ENCODE results near the gene CRY2.

Gene CRY2

GRCh38 chr11:45847911-45848316, 639 bp downstream of the CRY2 start:
- DNase-seq (ENCODE audit: low read depth in 2 of 2) = peak; percentile 16 to 26

GRCh38 chr11:45848654-45849081, 1.4 kb downstream of the CRY2 start:
- DNase-seq (ENCODE audit: low read depth in 2 of 2) = no peak

GRCh38 chr11:45850446-45850845, 3.2 kb downstream of the CRY2 start:
- no peak for DNase-seq (ENCODE audit: low read depth in 2 of 2)

DNA sequence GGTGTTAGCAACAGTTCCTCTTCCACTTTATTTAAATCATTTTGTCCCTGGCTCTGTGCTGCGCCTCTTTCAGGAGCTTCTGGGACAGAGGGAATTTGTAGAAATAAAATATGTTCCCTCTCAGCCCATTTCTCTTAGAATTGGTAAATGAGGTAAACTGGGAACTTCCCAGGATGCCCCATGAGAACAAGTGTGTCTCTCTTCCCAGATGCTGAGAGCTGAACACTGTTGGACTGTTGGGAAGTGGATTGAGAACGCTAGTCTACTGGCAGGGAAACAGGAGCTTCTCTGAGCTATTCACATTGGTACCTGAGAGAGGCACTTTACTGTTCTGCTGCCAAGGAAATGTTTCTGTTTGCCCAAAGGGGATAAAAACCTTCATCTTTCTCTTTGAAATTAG, 4.0 kb downstream of the CRY2 start:
- no peak for DNase-seq (ENCODE audit: low read depth in 2 of 2)

DNA sequence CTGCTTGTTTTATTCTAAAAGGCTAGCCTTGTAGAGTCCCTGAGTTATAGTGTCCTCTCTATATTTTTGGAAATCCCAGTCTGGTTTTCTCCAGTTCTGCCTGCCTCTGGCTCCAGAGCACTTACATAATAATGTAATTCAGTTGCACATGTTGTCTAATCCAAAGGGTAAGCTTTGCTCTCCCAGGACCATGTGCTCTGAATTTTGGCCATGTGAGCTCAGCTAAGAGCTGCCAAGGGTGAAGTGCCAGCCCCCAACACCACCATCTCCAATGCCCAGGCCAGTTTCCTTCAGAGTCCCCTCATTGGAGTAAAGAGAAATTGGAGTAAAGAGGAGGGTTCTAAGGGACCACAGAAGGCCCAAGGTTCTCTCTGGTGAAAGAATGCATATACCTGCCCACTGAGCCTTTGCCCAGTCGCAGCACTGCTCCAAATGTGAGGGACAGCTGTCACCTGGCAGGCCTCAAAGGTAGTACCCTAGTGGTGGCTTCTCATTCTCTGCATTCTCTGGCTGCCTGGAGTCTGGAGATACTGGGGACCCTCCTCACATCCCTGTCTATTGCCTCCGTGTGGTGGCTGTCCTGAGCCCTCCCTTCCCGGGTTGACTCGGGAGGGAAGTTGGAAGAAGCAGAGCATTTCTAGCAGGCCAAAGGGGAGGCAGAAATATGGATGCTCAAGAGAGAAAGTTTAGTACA, 4.9 kb downstream of the CRY2 start:
- DNase-seq (ENCODE audit: low read depth in 2 of 2) = no peak

DNA sequence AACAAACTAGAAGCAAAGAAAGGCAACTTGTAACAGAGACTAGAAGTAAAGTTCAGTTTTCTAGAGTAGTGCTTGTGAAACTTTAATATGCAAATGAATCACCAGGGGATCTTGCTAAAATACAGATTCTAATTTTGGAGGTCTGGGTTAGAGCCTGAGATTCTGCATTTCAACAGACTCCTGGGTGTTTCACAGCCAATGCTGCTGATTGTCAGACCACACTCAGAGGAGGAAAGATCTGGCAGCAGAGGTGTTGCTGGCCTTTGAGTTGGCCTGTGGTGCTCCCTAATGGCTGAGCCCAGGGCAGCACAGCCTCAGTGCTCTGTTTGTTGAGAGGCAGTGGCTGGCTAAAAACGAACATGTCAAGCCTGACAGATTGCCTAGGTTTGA, 5.4 kb downstream of the CRY2 start:
- DNase-seq (ENCODE audit: low read depth in 2 of 2) = no peak

DNA sequence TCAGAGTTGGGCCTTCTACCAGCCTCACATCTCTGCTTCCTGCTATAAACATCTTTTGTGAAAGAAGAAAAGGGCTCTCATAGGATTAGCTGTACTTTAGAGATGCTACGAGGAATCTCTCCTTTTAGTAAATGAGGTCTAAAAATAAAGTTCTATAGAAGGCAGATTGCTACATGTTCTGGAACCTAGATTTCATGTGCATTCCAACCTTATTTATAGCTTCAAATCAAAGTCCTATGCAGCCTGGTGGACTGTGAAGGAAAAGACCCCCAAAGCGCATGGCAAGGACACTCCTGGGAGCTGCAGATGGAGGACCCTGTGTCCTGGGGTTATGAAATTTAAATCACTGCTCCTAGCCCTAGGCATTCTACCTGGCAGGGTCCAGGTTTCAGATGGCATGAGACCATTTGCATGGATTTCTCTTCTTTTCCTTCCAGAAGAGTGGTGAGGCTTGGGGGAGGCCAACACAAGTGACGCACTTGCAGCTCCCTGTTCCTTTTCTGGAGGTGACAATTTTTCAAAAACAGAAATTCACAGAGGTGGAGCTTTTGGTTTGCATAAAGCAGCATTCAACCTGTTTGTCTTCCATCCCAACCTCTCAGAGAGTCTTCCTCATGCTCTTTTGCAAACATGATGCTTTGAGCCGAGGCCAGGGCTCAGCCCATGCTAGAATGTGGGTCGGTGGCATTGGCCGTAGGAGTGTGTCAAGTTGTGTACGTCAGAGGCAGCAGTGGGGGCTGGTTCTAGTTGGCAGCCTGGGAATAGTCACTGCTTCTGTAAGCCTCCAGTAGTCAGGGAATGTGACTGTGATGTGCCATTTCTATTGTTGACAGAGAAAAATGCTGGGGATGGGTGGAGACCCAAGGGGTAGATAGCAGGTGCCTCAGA, 6.3 kb downstream of the CRY2 start:
- DNase-seq (ENCODE audit: low read depth in 2 of 2) = no peak

DNA sequence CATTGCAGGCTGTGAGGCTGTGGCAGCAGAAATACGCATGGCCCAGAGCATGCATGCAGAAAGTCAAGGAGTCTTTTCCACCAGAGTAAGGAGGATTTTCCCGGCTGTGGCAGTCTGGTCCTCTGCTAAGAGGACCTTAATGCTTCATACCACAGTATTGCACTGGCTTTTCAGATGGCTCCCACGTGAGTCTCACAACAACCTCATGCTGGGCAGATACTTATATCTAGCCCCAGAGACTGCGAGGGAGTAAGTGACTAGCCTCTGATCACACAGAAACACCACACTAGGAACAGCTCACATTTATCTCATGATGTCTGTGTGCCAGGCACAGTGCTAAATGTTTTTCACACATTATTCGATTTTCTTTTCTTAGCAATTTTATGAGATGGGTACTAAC, 8.0 kb downstream of the CRY2 start:
- no peak for DNase-seq (ENCODE audit: low read depth in 2 of 2)

- DNase-seq (ENCODE audit: low read depth in 2 of 2) = no peak
These were observed 8.8 kb downstream of the CRY2 start for GRCh38 chr11:45856044-45856468.

DNA sequence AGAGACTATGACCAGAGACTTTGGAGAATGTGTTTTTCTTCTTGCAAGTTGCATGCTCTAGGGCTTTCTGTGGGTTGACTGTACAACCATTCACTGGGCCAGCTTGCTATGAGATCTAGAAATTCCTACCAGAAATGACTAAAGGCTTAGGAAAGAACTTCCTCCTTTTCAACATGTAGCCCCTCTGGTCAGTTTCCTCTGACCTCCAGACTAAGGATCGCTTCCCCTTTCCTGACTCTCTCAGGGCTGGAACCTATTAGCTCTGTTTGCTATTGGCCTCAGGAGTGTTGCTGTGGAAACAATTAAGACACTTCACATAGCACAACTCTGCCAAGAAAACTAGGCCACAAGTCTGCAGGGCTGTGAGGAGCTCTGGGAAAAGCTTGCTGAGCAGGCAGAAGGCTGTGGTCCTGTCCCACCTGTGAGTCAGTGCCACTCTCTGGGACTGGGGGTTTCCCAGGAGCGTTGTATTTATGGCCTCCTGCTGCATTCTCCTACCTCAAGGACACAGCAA, 10.7 kb downstream of the CRY2 start:
- DNase-seq (ENCODE audit: low read depth in 2 of 2) = no peak

- DNase-seq (ENCODE audit: low read depth in 2 of 2) = no peak
These were observed 11.6 kb downstream of the CRY2 start for GRCh38 chr11:45858751-45859398.

DNA sequence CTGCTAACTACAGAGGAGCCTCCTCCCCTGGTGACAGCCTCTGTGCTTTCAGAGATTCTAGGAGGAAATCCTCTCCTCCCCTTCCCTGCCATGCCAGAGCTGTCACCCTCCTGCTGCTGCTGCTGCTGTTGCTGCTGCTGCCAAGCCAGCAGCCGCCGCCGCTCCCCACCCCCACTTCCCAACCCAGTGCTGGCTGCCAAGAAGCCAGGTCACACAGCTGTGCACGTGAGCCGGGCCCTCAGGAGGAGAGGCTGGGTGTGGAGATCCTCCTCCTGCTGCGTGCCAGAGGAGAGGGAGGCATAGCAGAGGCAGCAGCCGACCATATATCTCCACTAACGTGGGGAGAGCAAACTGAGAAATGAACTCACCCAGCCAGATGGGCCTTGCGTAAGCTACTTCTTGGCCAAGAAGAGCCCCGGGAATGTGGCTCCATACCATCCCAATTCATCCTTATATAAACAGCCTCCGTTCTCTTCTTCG, 12.4 kb downstream of the CRY2 start:
- no peak for DNase-seq (ENCODE audit: low read depth in 2 of 2)

DNA sequence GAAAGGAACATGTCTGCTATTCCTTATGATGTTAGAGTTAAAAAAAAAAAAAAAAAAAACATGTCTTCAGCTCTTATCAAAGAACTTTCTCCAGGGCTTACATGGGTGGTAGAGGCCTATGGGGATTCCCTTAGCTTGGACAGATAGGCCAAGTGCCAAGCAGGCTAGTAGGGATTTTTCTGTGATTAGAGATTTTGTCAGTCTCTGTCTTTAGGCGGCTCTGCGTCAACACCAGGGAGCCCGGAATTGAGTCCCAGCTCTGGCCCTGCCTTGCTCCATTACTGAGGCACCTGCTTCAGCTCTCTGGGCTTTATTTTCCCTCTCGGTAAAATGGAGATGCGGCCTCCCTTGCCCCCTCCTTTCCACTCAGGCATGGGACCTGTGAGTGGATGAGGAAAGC, 13.1 kb downstream of the CRY2 start:
- DNase-seq (ENCODE audit: low read depth in 2 of 2) = no peak

- no peak for DNase-seq (ENCODE audit: low read depth in 2 of 2)
These were observed 13.7 kb downstream of the CRY2 start for GRCh38 chr11:45860764-45861510.

GRCh38 chr11:45864041-45864440, 16.8 kb downstream of the CRY2 start:
- no peak for DNase-seq (ENCODE audit: low read depth in 2 of 2)

DNA sequence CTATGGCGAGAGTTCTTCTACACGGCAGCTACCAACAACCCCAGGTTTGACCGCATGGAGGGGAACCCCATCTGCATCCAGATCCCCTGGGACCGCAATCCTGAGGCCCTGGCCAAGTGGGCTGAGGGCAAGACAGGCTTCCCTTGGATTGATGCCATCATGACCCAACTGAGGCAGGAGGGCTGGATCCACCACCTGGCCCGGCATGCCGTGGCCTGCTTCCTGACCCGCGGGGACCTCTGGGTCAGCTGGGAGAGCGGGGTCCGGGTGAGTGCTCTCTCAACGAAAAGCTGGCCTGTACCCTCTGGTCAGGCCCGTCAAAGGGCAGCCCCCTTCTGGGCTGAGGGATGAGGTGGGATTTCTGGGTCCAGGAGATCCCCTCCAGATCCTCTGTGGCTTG, 22.3 kb downstream of the CRY2 start:
- DNase-seq (ENCODE audit: low read depth in 2 of 2) = no peak

DNA sequence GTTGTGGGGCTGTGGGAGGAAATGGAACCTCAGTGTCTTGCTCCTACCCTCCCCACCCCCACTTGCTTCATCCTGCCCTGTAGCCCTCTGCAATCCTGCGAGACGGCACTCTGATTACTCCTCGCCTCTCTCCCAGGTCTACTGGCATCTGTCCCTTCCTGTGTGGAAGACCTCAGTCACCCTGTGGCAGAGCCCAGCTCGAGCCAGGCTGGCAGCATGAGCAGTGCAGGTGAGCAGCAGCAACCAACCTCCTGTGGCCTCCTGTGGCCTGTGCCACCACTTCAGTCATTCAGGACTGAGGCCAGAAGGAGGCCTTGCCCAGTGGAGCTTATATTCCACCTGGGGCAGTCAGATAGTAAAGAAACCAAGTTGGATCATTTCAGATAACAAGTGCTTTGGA, 23.4 kb downstream of the CRY2 start:
- no peak for DNase-seq (ENCODE audit: low read depth in 2 of 2)

GRCh38 chr11:45871638-45872037, 24.4 kb downstream of the CRY2 start:
- no peak for DNase-seq (ENCODE audit: low read depth in 2 of 2)

- peak; percentile 11 to 20 for DNase-seq (ENCODE audit: low read depth in 2 of 2)
These were observed 25.5 kb downstream of the CRY2 start for GRCh38 chr11:45872651-45873356.

DNA sequence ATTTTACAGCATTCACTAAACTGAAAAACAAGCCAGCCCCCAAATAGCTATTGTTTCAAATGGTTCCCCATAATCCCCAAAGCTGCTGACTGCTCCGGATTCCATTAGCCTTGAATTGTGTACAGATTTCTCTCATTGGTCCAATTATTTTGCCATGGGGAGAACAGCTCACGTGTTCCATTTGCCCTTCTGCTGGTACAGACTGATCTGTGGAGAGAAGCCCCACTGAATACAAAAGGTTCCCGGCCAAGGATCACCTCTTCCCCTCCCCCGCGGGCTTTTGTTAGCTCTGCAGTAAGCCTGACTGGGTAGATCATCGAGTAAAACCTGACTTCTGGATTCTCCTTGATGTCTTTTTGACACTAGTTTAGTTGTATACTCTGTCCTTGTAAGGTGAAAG, 29.1 kb downstream of the CRY2 start:
- DNase-seq (ENCODE audit: low read depth in 2 of 2) = no peak

GRCh38 chr11:45877221-45877620, 29.9 kb downstream of the CRY2 start:
- DNase-seq (ENCODE audit: low read depth in 2 of 2) = no peak

All from stimulated activated CD4-positive, alpha-beta T cell treated with anti-CD3 and anti-CD28 coated beads, Interleukin-4, amount 100 ng/mL, for 48 hours (primary cell).